H1 (cell line): ENCODE measurements around the gene CIAO3. TPM values are rescaled to one million over a fixed set of nuclear protein-coding genes. Genes with fewer than 3 reads are reported as not detected.

ENCODE experiments used
- CTCF ChIA-PET: fragments of 300-600 bp; sonication (Branson Sonifier 250); formaldehyde crosslinking; loops from one replicate; lab custom pipeline; 2021; ENCODE audit not compliant: partially characterized antibody; lab: Charles Lee
- POLR2A ChIA-PET: fragments of 300-600 bp; sonication (Branson Sonifier 250); formaldehyde crosslinking; loops from one replicate; lab custom pipeline; 2021; ENCODE audit warnings: inconsistent platforms; ENCODE audit not compliant: partially characterized antibody; lab: Charles Lee
- DNase-seq, 2 experiments: peaks; one replicate each; pipeline versions ENCODE4 v3.0.0 to v3.0.0-alpha.2; 2010 to 2022; ENCODE audit warnings: low spot score in 2 of 2, low read depth in 1 of 2, mixed read lengths in 1 of 2
- FAIRE-seq: peaks from 2 replicates; lab custom pipeline; 2011; peaks lifted over from hg19 to GRCh38; lab: Jason Lieb, UNC
- H2AFZ ChIP-seq: 2 replicates; pipeline ENCODE4 v1.8.1; 2012; ENCODE audit warnings: low read length, inconsistent platforms
- H2AK5ac ChIP-seq: 2 replicates; pipeline ENCODE4 v1.6.1; 2013; ENCODE audit warnings: low read depth, low read length
- H2BK120ac ChIP-seq: replicated peaks from 2 replicates; pipeline ENCODE3; 2013; ENCODE audit warnings: low read depth, low read length, inconsistent platforms
- H2BK12ac ChIP-seq: 2 replicates; pipeline ENCODE4 v1.6.1; 2013; ENCODE audit warnings: low read depth, low read length
- H2BK15ac ChIP-seq: 2 replicates; pipeline ENCODE4 v1.6.1; 2013; ENCODE audit warnings: low read length
- H2BK20ac ChIP-seq: 2 replicates; pipeline ENCODE4 v1.6.1; 2013; ENCODE audit warnings: low read length
- H2BK5ac ChIP-seq: 2 replicates; pipeline ENCODE4 v1.6.1; 2013; ENCODE audit warnings: low read depth, low read length
- H3K14ac ChIP-seq: 2 replicates; pipeline ENCODE4 v1.6.1; 2013; ENCODE audit warnings: inconsistent platforms; ENCODE audit not compliant: insufficient read length
- H3K18ac ChIP-seq: 2 replicates; pipeline ENCODE4 v1.6.1; 2013; ENCODE audit warnings: low read length; ENCODE audit errors: extremely low read depth
- H3K23ac ChIP-seq: 2 replicates; pipeline ENCODE4 v1.6.1; 2013; ENCODE audit warnings: inconsistent platforms; ENCODE audit not compliant: insufficient read length
- H3K23me2 ChIP-seq: 2 replicates; pipeline ENCODE4 v1.6.1; 2013; ENCODE audit warnings: low read depth, low read length
- H3K27ac ChIP-seq: 2 replicates; pipeline ENCODE4 v1.6.1; 2011; ENCODE audit warnings: low read depth, low read length, inconsistent platforms
- H3K27me3 ChIP-seq, 4 experiments: replicated peaks in 1 of 4; 1 replicate in 1 of 4; 2 replicates in 3 of 4; pipeline versions ENCODE4 v1.6.1 to v1.8.1; 2011 to 2013; ENCODE audit warnings: low read length in 3 of 4, mild to moderate bottlenecking in 3 of 4, inconsistent platforms in 2 of 4, mixed read lengths in 2 of 4, moderate library complexity in 1 of 4; ENCODE audit not compliant: control insufficient read depth in 3 of 4, insufficient read depth in 3 of 4; ENCODE audit errors: extremely low read depth in 1 of 4
- H3K36me3 ChIP-seq, 4 experiments: 2 replicates each; pipeline versions ENCODE4 v1.6.1 to v1.8.1; 2011 to 2013; ENCODE audit warnings: mild to moderate bottlenecking in 4 of 4, low read length in 3 of 4, moderate library complexity in 2 of 4, control low read depth in 1 of 4, inconsistent platforms in 1 of 4; ENCODE audit not compliant: insufficient read depth in 4 of 4, control insufficient read depth in 2 of 4
- H3K4ac ChIP-seq: replicated peaks from 2 replicates; pipeline ENCODE3; 2013; ENCODE audit warnings: low read length, low read depth, mixed read lengths, inconsistent platforms; ENCODE audit not compliant: insufficient read length
- H3K4me1 ChIP-seq, 4 experiments: replicated peaks in 1 of 4; 1 replicate in 1 of 4; 2 replicates in 3 of 4; pipeline versions ENCODE4 v1.6.1 to v1.8.1; 2011 to 2013; ENCODE audit warnings: low read length in 3 of 4, inconsistent platforms in 2 of 4, mixed read lengths in 1 of 4; ENCODE audit not compliant: insufficient read depth in 4 of 4, control insufficient read depth in 3 of 4
- H3K4me2 ChIP-seq, 2 experiments: 2 replicates each; pipeline versions ENCODE4 v1.6.1 to v1.8.1; 2011 to 2013; ENCODE audit warnings: low read depth in 2 of 2, low read length in 2 of 2, control low read depth in 1 of 2, inconsistent platforms in 1 of 2, mild to moderate bottlenecking in 1 of 2; ENCODE audit not compliant: insufficient read depth in 1 of 2
- H3K4me3 ChIP-seq, 4 experiments: fragments of 200-600, 300-600 bp in 1 of 4; sonication (generic), shearing (Covaris generic), sonication (Bioruptor Twin) in 1 of 4; 2 replicates each; pipeline versions ENCODE4 v1.5.1 to v1.8.1; 2011 to 2016; ENCODE audit warnings: low read length in 4 of 4, low read depth in 3 of 4, control low read depth in 2 of 4, inconsistent platforms in 2 of 4, mild to moderate bottlenecking in 2 of 4, mixed read lengths in 1 of 4, moderate library complexity in 1 of 4; ENCODE audit not compliant: insufficient read depth in 2 of 4; ENCODE audit errors: extremely low read depth in 1 of 4
- H3K56ac ChIP-seq: replicated peaks from 2 replicates; pipeline ENCODE3; 2013; ENCODE audit warnings: low read depth, mild to moderate bottlenecking, mixed read lengths, low read length, inconsistent platforms; ENCODE audit not compliant: insufficient read length
- H3K79me1 ChIP-seq: 2 replicates; pipeline ENCODE4 v1.6.1; 2013; ENCODE audit warnings: low read depth, low read length, control low read depth
- H3K79me2 ChIP-seq, 2 experiments: 2 replicates each; pipeline versions ENCODE4 v1.6.1 to v1.8.1; 2012 to 2013; ENCODE audit warnings: low read length in 2 of 2, mild to moderate bottlenecking in 2 of 2, inconsistent platforms in 1 of 2; ENCODE audit not compliant: insufficient read depth in 2 of 2, control insufficient read depth in 1 of 2
- H3K9ac ChIP-seq, 4 experiments: replicated peaks in 1 of 4; 1 replicate in 1 of 4; 2 replicates in 3 of 4; pipeline versions ENCODE4 v1.6.1 to v1.8.1; 2011 to 2013; ENCODE audit warnings: low read depth in 3 of 4, low read length in 3 of 4, control low read depth in 2 of 4, mild to moderate bottlenecking in 2 of 4, moderate library complexity in 2 of 4, inconsistent platforms in 1 of 4; ENCODE audit errors: extremely low read depth in 1 of 4
- H3K9me3 ChIP-seq, 2 experiments: 2 replicates each; pipeline versions ENCODE4 v1.6.1 to v1.8.1; 2012 to 2013; ENCODE audit warnings: mild to moderate bottlenecking in 2 of 2, moderate library complexity in 2 of 2, control low read depth in 1 of 2, inconsistent platforms in 1 of 2, low read depth in 1 of 2, low read length in 1 of 2, mixed read lengths in 1 of 2; ENCODE audit not compliant: insufficient read depth in 2 of 2
- H4K20me1 ChIP-seq, 2 experiments: replicated peaks in 1 of 2; 2 replicates each; pipeline versions ENCODE3 to v1.8.1; 2011 to 2013; ENCODE audit warnings: inconsistent platforms in 2 of 2, low read length in 2 of 2, mild to moderate bottlenecking in 1 of 2; ENCODE audit not compliant: insufficient read depth in 2 of 2, control insufficient read depth in 1 of 2
- H4K5ac ChIP-seq: 2 replicates; pipeline ENCODE4 v1.6.1; 2013; ENCODE audit warnings: low read length, low read depth, mixed read lengths, inconsistent platforms; ENCODE audit not compliant: insufficient read length
- H4K8ac ChIP-seq: 2 replicates; pipeline ENCODE4 v1.8.0; 2013; ENCODE audit warnings: mild to moderate bottlenecking, moderate library complexity, low read length, inconsistent platforms; ENCODE audit not compliant: insufficient read depth; ENCODE audit errors: extremely low read depth
- H4K91ac ChIP-seq: replicated peaks from 2 replicates; pipeline ENCODE3; 2013; ENCODE audit warnings: low read length, mixed read lengths, inconsistent platforms; ENCODE audit not compliant: insufficient read length
- HDAC2 ChIP-seq, 2 experiments: fragments of 300-600 bp in 1 of 2; sonication (generic) in 1 of 2; IDR thresholded peaks; 2 replicates each; pipeline ENCODE4 v1.6.1; 2011 to 2012; ENCODE audit warnings: low read depth in 2 of 2, low read length in 2 of 2, mild to moderate bottlenecking in 2 of 2, moderate library complexity in 2 of 2, borderline replicate concordance in 1 of 2, inconsistent platforms in 1 of 2
- WGBS, 2 experiments: shearing (Covaris generic) in 1 of 2; methylation state at CpG; one replicate each; pipeline versions ENCODE4 v1.1.6 to v1.1.7; 2013 to 2015; ENCODE audit warnings: low lambda C conversion rate in 2 of 2, mixed read lengths in 2 of 2, inconsistent platforms in 1 of 2, low coverage in 1 of 2, missing lambda C conversion rate in 1 of 2; ENCODE audit not compliant: insufficient replicate concordance in 2 of 2, insufficient coverage in 1 of 2, insufficient read length in 1 of 2; ENCODE audit errors: extremely low coverage in 1 of 2, missing lambda C conversion rate in 1 of 2; 5-methylcytosine and 5-hydroxymethylcytosine counted together
- polyA plus RNA-seq, 7 experiments: library from polyadenylated mRNA; depleted of rRNA in 3 of 7; stranded (reverse) in 5 of 7; unstranded in 2 of 7; fragments of >200 nt in 5 of 7; fragments of 200-250 nt in 2 of 7; gene quantifications; 1 replicate in 5 of 7; 2 replicates in 1 of 7; 4 replicates in 1 of 7; pipeline versions ENCODE4 v1.2.1 to v1.2.3, GENCODE V29; 2011 to 2013; ENCODE audit warnings: missing spikeins in 2 of 7, mixed read lengths in 2 of 7
- total RNA-seq: library from RNA; stranded (reverse); fragmentation: NEBNext Ultra II Directional; extraction: Animal tissue kit (Norgen Biotek cat#: 25700); gene quantifications from 2 replicates; pipeline ENCODE4 v1.2.1, GENCODE V29; 2021
- TF ChIP-seq, protein P1 (sequence below): IDR thresholded peaks from 2 replicates; pipeline ENCODE4 v1.6.1; 2012; ENCODE audit warnings: inconsistent platforms

Gene CIAO3
- total and polyA plus RNA-seq, 2 of the 8 experiments (the other 6 are each of a cell fraction or from before 2014, with no cell fraction given) = 20.0 to 20.4 TPM

DNA sequence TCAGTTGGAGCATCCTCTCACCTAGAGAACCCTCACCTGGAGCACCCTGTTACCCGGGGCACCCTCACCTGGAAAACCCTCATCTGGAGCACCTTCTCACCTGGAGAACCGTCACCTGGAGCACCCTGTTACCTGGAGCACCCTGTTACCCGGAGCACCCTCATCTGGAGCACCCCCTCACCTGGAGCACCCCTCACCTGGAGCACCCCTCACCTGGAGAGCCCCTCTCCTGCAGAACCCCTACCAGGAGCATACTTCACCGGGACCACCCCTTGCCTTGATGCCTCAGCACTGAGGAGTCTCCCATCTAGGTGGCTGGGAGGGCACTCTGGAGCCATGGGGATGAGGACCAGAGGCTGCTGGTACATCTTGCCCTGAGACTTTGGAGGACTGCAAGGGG lies 31.8 kb downstream of the CIAO3 start:
- no peak overlapping the region for H3K56ac ChIP-seq
- no peaks in the 10 kb centered on the region for H3K36me3 ChIP-seq
- no peak overlapping the region for H3K18ac ChIP-seq
- POLR2A ChIA-PET = interaction anchor here (0.6 to 20.9 kb wide), 3 partner anchors 13 to 76 kb away, joined by 3 to 353 read pairs (median 3); partner anchors contain the start of genes ANTKMT, CCDC78 and HAGHL
- no peak overlapping the region for H4K8ac ChIP-seq
- CTCF ChIA-PET = interaction anchor here (1.0 to 33.4 kb wide), 5 partner anchors 27 to 349 kb away, joined by 3 to 977 read pairs (median 10); partner anchors contain the start of genes ANTKMT, CCDC78, CHTF18 and CIAO3
- H2BK20ac ChIP-seq = no peak overlapping the region
- H4K5ac ChIP-seq = no peak overlapping the region
- H3K27me3 ChIP-seq = peaks cover 29 to 67% (median 52%) of the 10 kb centered on the region in 4 experiments
- H3K23me2 ChIP-seq = peaks cover 12% of the 10 kb centered on the region; the same call in 1 of the 2 replicates
- H3K27ac ChIP-seq = no peak overlapping the region
- no peak overlapping the region for H2AK5ac ChIP-seq
- no peak overlapping the region for H3K23ac ChIP-seq
- H2AFZ ChIP-seq = no peak overlapping the region
- WGBS, 2 experiments = 62% methylated on average over 3 of the region's 4 CpGs; no CpG with 5 or more reads in 1 of the 2 experiments
- no peak overlapping the region for H2BK120ac ChIP-seq
- FAIRE-seq (no peak), DNase-seq (no peak)
- H2BK5ac ChIP-seq = no peak overlapping the region
- peaks cover 3 to 13% of the 10 kb centered on the region in 2 experiments for H4K20me1 ChIP-seq
- no peak overlapping the region for H4K91ac ChIP-seq
- no peak overlapping the region for H3K14ac ChIP-seq
- H3K79me2 ChIP-seq = no peaks in the 10 kb centered on the region
- no peak overlapping the region for H3K4me3 ChIP-seq
- no peak overlapping the region for H3K4ac ChIP-seq
- peaks cover 0 to 9% (median 5%) of the 10 kb centered on the region in 4 experiments; a peak in 4 of 7 replicates for H3K4me1 ChIP-seq
- no peaks in the 10 kb centered on the region for H3K9me3 ChIP-seq
- TF ChIP-seq, protein P1, sequence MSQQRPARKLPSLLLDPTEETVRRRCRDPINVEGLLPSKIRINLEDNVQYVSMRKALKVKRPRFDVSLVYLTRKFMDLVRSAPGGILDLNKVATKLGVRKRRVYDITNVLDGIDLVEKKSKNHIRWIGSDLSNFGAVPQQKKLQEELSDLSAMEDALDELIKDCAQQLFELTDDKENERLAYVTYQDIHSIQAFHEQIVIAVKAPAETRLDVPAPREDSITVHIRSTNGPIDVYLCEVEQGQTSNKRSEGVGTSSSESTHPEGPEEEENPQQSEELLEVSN = no peak
- TF ChIP-seq HDAC2 (IDR thresholded peaks at IDR 0.05; ENCODE audit: borderline replicate concordance in 1 of 2, low read depth in 2 of 2, low read length in 2 of 2) = no peak
- H3K9ac ChIP-seq = no peak overlapping the region
- H2BK12ac ChIP-seq = no peak overlapping the region
- no peaks in the 10 kb centered on the region for H3K79me1 ChIP-seq
- no peak overlapping the region for H3K4me2 ChIP-seq
- no peak overlapping the region for H2BK15ac ChIP-seq
